ENCODE results near the gene JMY.

Gene JMY

DNA sequence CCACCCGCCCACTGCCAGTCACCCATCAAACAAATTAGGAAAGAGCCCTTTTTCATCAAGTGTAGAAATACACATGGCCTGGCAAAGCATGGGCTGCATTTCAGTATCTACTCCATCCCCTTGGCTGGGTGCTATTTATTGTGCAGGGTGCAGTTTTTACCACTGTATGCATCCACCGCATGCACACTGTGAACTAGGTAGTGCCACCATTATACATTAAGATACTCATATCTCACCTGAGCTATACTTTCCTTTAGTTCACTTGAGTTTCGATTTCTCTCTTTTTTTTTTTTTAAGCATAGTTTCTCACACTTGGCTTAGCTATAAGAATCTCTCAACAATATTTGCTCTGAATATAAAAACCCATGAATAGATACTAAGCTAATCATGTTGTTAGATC lies 49.4 kb downstream of the JMY start:
- TF ChIP-seq, protein P1, sequence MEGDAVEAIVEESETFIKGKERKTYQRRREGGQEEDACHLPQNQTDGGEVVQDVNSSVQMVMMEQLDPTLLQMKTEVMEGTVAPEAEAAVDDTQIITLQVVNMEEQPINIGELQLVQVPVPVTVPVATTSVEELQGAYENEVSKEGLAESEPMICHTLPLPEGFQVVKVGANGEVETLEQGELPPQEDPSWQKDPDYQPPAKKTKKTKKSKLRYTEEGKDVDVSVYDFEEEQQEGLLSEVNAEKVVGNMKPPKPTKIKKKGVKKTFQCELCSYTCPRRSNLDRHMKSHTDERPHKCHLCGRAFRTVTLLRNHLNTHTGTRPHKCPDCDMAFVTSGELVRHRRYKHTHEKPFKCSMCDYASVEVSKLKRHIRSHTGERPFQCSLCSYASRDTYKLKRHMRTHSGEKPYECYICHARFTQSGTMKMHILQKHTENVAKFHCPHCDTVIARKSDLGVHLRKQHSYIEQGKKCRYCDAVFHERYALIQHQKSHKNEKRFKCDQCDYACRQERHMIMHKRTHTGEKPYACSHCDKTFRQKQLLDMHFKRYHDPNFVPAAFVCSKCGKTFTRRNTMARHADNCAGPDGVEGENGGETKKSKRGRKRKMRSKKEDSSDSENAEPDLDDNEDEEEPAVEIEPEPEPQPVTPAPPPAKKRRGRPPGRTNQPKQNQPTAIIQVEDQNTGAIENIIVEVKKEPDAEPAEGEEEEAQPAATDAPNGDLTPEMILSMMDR (IDR thresholded peaks at IDR 0.05; ENCODE audit: low read depth, low read length, missing control alignments), result no peak
- no peak for DNase-seq (ENCODE audit: extremely low read depth, low read depth)
- no peak overlapping the region for H3K4me3 ChIP-seq (replicated peaks; ENCODE audit: low read depth, low read length)

DNA sequence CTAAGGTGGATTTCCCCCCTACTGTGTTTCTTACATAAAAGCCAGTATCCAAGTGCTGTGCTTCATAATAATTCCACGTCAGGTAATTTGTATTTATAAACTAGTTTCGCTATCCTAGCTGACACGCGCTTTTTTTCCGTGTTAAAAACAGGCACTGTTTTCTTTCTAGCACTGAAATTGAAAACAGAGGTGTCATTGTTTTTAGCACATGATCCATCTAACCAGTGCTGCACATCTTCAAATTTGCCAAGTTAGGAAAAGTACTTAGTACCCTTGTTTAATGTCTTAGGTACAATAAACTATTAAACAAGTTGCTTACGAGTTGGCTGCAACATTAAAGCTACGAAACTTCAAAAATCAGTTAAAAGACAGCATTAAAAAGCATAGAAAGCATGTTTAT lies 49.9 kb downstream of the JMY start:
- no peak overlapping the region for H3K4me3 ChIP-seq (replicated peaks; ENCODE audit: low read depth, low read length)
- DNase-seq (ENCODE audit: extremely low read depth, low read depth), result no peak
- TF ChIP-seq, protein P1 (IDR thresholded peaks at IDR 0.05; ENCODE audit: low read depth, low read length, missing control alignments), result no peak

DNA sequence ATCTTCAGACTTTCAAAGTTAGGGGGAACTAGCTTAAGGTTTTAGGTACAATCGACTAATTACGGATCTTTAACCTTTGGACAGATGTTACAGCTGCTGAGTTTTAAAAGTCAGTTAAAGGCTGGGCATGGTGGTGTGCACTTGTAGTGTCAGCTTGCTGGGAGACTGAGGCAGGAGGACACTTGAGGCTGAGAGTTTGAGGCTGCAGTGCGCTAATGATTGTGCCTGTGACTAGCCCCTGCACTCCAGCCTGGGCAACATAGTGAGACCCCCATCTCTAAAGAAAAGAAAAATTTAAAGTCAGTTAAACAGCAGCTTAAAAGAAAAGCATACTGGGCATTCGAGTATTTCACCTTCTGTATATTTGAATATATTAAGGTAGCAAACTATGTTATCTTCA lies 51.4 kb downstream of the JMY start:
- TF ChIP-seq, protein P1 (IDR thresholded peaks at IDR 0.05; ENCODE audit: low read depth, low read length, missing control alignments), result no peak
- DNase-seq (ENCODE audit: extremely low read depth, low read depth), result no peak
- H3K4me3 ChIP-seq (replicated peaks; ENCODE audit: low read depth, low read length), result no peak overlapping the region

DNA sequence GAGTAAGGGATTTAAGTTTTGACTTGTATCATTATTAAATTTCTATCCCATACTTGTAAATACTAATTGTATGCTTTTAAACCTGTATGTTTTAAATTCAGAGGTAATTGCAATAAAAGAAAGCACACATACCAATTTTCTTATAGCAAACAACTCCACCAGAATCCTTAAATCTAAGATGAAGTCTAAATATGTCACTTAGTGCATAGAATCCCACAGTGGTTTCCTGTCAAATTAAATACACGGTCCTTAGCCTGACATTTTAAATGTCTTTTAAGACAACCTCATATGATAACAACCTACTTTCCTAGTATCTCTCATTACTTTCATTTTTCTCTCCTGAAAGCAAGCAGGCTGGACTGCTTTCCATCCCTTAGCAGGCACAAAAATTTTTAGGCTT lies 52.0 kb downstream of the JMY start:
- TF ChIP-seq, protein P1 (IDR thresholded peaks at IDR 0.05; ENCODE audit: low read depth, low read length, missing control alignments), result no peak
- no peak for DNase-seq (ENCODE audit: extremely low read depth, low read depth)
- H3K4me3 ChIP-seq (replicated peaks; ENCODE audit: low read depth, low read length), result no peak overlapping the region

- no peak overlapping the region for H3K4me3 ChIP-seq (replicated peaks; ENCODE audit: low read depth, low read length)
- TF ChIP-seq, protein P1 (IDR thresholded peaks at IDR 0.05; ENCODE audit: low read depth, low read length, missing control alignments), result no peak
- DNase-seq (ENCODE audit: extremely low read depth, low read depth), result no peak
These were observed 59.1 kb downstream of the JMY start for GRCh38 chr5:79295029-79295428.

DNA sequence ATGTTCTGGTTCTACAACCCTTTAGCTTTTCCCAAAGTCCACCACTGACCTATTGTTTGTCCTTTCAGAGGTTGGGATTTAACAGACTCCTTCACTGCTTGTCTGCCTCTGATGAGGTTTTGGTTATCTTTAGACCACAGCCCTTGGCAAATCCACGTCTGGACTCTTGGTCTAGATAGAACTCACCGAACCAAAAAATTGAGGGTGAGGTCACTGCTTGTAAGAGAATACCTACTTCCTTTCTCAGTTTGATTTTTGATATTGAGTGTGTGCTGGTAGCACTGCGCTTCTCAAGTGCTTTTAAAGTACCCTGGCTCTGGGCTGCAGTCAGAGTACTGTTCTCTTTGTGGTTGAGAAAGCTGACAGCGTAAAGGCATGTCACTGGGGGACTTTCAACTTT lies 61.7 kb downstream of the JMY start:
- H3K4me3 ChIP-seq (replicated peaks; ENCODE audit: low read depth, low read length), result no peak overlapping the region
- TF ChIP-seq, protein P1 (IDR thresholded peaks at IDR 0.05; ENCODE audit: low read depth, low read length, missing control alignments), result no peak
- no peak for DNase-seq (ENCODE audit: extremely low read depth, low read depth)

- TF ChIP-seq, protein P1 (IDR thresholded peaks at IDR 0.05; ENCODE audit: low read depth, low read length, missing control alignments), result no peak
- DNase-seq (ENCODE audit: extremely low read depth, low read depth), result peak; percentile 49
- H3K4me3 ChIP-seq (replicated peaks; ENCODE audit: low read depth, low read length), result no peak overlapping the region
These were observed 65.2 kb downstream of the JMY start for GRCh38 chr5:79301046-79301712.

Measured in HFF-Myc (cell line).